ENCODE measurements around the gene MEIS1. TPM values are rescaled to one million over a fixed set of nuclear protein-coding genes. Genes with fewer than 3 reads are reported as not detected.

Gene MEIS1
- polyA plus RNA-seq, 4 donors: 1.1 to 15.0 (median 5.6) TPM

DNA sequence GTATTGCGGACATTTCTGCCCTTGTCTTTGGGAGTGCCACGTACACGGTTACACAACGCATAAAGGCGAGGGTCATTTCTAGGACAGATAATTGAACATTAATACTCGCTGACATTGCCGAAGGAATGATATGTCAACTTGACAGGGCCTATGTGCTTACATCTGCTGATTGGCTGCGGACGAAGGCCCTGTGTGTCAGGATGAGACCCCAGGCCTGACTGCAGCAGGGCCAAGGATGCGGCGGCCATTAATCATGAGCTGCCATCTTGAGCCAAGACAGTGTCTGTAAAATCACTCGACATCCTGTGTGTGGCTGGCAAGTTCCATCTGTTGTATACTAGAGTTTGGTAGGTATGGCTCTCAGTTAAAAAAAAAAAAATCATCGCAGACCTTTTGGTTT lies 96.6 kb downstream of the MEIS1 start:
- FAIRE-seq: no peak
- 92 to 96% (median 94%) methylated on average over 13 of the region's 13 CpGs for WGBS, 3 donors
- Histone ChIP-seq H3K4me1 (ENCODE audit: control insufficient read depth in 3 of 3, insufficient read depth in 2 of 3, low read depth in 1 of 3, low read length in 2 of 3) (peaks cover 0 to 3% (median 0%) of the 10 kb centered on the region in 3 donors), H3K9me3 (ENCODE audit: control insufficient read depth in 2 of 2, insufficient read depth in 1 of 2, low read depth in 1 of 2, low read length in 1 of 2) (no peaks in the 10 kb centered on the region), H3K36me3 (ENCODE audit: control insufficient read depth in 3 of 3, insufficient read depth in 2 of 3, low read depth in 1 of 3, low read length in 3 of 3) (peaks cover 0 to 6% (median 0%) of the 10 kb centered on the region in 3 donors), H3K4me3 (ENCODE audit: low read depth in 1 of 3, low read length in 3 of 3) (no peak overlapping the region), H3K27ac (ENCODE audit: low read depth in 1 of 3, low read length in 2 of 3) (no peak overlapping the region), H3K27me3 (ENCODE audit: control insufficient read depth in 3 of 3, insufficient read depth in 3 of 3, low read length in 3 of 3) (no peaks in the 10 kb centered on the region)
- DNase-seq: no peak

DNA sequence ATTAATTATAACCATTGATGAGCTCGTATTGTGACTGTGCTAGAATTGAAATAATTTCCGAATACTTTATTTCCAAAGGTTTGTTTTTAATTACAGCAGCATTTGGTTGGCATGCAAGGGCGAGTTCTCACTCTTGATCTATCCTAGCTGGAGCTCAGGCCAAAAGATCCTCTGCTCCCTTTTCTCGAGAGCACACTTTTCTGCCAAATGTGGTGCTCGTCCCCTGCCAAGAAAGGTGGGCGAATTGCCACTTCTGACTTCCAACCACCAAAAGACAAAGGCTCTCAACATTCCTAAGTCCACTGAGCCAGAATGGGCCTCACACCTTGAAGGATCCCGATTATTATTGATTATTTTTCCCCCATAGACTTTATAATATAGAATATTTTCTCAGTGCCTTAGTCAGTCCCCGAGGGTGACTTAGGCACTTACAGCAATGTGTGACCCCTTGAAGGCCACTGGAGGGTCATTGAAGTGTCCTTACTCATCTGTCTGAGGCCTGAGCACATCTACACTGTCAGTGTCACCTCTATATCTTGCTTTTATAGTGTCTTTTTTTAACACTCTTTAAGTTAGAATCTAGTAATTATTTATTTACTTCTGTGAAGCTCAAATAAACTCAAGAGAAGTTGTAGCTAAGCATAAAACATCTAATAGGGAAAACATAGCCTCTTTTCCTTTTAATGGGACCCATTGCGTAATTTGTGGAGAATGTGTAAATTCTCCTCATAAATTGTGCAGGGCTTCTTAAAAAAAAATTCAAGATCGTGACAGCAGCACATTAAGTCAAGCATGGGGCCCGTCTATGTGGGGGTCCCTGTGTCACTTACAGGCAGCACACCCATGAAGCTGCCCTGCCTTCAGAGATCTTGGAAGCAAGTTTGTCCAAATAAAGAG lies 98.3 kb downstream of the MEIS1 start:
- no peaks in the 10 kb centered on the region for H3K9me3 ChIP-seq (ENCODE audit: control insufficient read depth in 2 of 2, insufficient read depth in 1 of 2, low read depth in 1 of 2, low read length in 1 of 2)
- no peak for FAIRE-seq
- H3K4me1 ChIP-seq (ENCODE audit: control insufficient read depth in 3 of 3, insufficient read depth in 2 of 3, low read depth in 1 of 3, low read length in 2 of 3): no peaks in the 10 kb centered on the region
- DNase-seq: no peak
- no peak overlapping the region for H3K27ac ChIP-seq (ENCODE audit: low read depth in 1 of 3, low read length in 2 of 3)
- H3K27me3 ChIP-seq (ENCODE audit: control insufficient read depth in 3 of 3, insufficient read depth in 3 of 3, low read length in 3 of 3): no peaks in the 10 kb centered on the region
- H3K36me3 ChIP-seq (ENCODE audit: control insufficient read depth in 3 of 3, insufficient read depth in 2 of 3, low read depth in 1 of 3, low read length in 3 of 3): peaks cover 0 to 6% (median 0%) of the 10 kb centered on the region in 3 donors
- no peak overlapping the region for H3K4me3 ChIP-seq (ENCODE audit: low read depth in 1 of 3, low read length in 3 of 3)
- WGBS, 3 donors: 68 to 77% (median 74%) methylated on average over 11 of the region's 11 CpGs

DNA sequence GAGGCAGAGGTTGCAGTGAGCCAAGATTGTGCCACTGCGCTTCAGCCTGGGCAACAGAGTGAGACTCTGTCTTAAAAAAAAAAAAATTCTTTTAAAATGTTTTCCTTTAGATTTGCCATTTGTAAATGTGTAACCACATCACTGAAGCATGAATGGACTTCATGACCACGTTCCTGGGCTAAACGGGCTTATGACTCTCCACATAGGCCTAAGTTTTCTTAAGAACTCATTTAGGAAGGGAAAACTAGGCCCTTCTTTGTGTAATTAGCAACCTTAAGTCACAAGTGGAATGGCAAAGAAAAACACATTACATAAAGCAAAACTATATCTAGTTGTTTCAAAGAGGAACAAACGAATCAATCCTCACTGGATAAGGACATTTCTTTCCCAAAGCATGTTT lies 99.5 kb downstream of the MEIS1 start:
- no peak for FAIRE-seq
- Histone ChIP-seq H3K36me3 (ENCODE audit: control insufficient read depth in 3 of 3, insufficient read depth in 2 of 3, low read depth in 1 of 3, low read length in 3 of 3) (peaks cover 0 to 3% (median 0%) of the 10 kb centered on the region in 3 donors), H3K4me1 (ENCODE audit: control insufficient read depth in 3 of 3, insufficient read depth in 2 of 3, low read depth in 1 of 3, low read length in 2 of 3) (no peaks in the 10 kb centered on the region), H3K27ac (ENCODE audit: low read depth in 1 of 3, low read length in 2 of 3) (no peak overlapping the region), H3K9me3 (ENCODE audit: control insufficient read depth in 2 of 2, insufficient read depth in 1 of 2, low read depth in 1 of 2, low read length in 1 of 2) (no peaks in the 10 kb centered on the region), H3K27me3 (ENCODE audit: control insufficient read depth in 3 of 3, insufficient read depth in 3 of 3, low read length in 3 of 3) (no peaks in the 10 kb centered on the region), H3K4me3 (ENCODE audit: low read depth in 1 of 3, low read length in 3 of 3) (no peak overlapping the region)
- 64 to 81% (median 79%) methylated on average over 4 of the region's 4 CpGs for WGBS, 3 donors
- no peak for DNase-seq

DNA sequence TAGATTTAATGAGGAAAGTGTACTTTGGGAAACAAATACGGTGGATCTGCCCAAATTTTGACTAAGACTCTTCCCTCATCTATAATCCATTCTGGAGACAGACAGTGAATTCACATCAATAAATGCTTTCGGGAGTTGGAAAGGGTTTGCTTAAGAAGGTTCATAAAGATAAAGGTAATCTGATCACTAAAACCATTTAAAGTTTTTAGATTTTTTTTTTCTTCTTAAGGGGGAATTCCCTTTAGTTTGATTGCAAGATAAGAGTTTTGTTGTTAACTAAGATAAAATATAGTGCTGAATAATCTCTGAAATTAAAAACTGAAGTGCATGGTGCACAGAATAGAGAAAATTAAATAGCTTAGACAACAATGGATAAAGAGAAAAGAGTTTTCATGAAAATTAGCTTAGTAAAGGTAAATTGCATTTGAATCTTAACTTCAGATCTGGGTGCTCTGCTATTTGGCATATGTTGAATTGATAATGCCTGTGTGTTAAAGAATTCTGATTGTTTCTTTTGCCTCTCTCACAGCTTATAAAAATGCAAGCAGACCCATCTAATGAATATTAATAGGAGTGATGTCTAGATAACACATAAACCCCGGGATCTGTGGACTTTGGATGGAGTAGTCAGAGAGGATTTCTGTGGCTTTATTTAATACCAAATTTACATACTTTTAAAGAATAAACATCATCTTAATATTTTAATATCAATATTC lies 100.8 kb downstream of the MEIS1 start:
- Histone ChIP-seq H3K36me3 (ENCODE audit: control insufficient read depth in 3 of 3, insufficient read depth in 2 of 3, low read depth in 1 of 3, low read length in 3 of 3) (peaks cover 0 to 3% (median 0%) of the 10 kb centered on the region in 3 donors), H3K27ac (ENCODE audit: low read depth in 1 of 3, low read length in 2 of 3) (no peak overlapping the region), H3K27me3 (ENCODE audit: control insufficient read depth in 3 of 3, insufficient read depth in 3 of 3, low read length in 3 of 3) (no peaks in the 10 kb centered on the region), H3K4me1 (ENCODE audit: control insufficient read depth in 3 of 3, insufficient read depth in 2 of 3, low read depth in 1 of 3, low read length in 2 of 3) (no peaks in the 10 kb centered on the region), H3K4me3 (ENCODE audit: low read depth in 1 of 3, low read length in 3 of 3) (no peak overlapping the region), H3K9me3 (ENCODE audit: control insufficient read depth in 2 of 2, insufficient read depth in 1 of 2, low read depth in 1 of 2, low read length in 1 of 2) (no peaks in the 10 kb centered on the region)
- FAIRE-seq: no peak
- no peak for DNase-seq
- WGBS, 3 donors: 26 to 48% (median 31%) methylated on average over 3 of the region's 3 CpGs

DNA sequence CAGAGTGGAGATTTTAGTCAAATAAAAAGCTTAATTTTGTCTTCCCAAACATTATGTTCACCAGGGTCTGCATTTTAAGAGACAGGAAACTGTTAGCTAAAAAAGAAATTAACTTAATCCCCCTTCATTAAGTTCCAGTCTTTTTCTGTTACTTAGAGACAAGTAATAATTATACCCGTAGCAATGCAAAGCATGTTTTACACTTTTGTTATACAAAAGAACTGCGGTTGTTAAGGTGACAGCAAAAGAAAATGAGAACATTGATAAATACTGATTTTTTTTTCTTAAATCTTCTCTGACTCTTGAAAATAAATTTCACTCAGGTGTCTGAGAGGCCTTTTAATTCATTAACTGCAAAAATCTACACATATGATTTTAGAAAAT lies 101.4 kb downstream of the MEIS1 start:
- H3K27ac ChIP-seq (ENCODE audit: low read depth in 1 of 3, low read length in 2 of 3): no peak overlapping the region
- no peak for DNase-seq
- H3K4me3 ChIP-seq (ENCODE audit: low read depth in 1 of 3, low read length in 3 of 3): no peak overlapping the region
- FAIRE-seq: peak; percentile 47
- no peaks in the 10 kb centered on the region for H3K4me1 ChIP-seq (ENCODE audit: control insufficient read depth in 3 of 3, insufficient read depth in 2 of 3, low read depth in 1 of 3, low read length in 2 of 3)
- H3K36me3 ChIP-seq (ENCODE audit: control insufficient read depth in 3 of 3, insufficient read depth in 2 of 3, low read depth in 1 of 3, low read length in 3 of 3): peaks cover 0 to 3% (median 0%) of the 10 kb centered on the region in 3 donors
- H3K27me3 ChIP-seq (ENCODE audit: control insufficient read depth in 3 of 3, insufficient read depth in 3 of 3, low read length in 3 of 3): no peaks in the 10 kb centered on the region
- WGBS, 3 donors: 81 to 83% (median 82%) methylated on average over 2 of the region's 2 CpGs
- H3K9me3 ChIP-seq (ENCODE audit: control insufficient read depth in 2 of 2, insufficient read depth in 1 of 2, low read depth in 1 of 2, low read length in 1 of 2): no peaks in the 10 kb centered on the region

DNA sequence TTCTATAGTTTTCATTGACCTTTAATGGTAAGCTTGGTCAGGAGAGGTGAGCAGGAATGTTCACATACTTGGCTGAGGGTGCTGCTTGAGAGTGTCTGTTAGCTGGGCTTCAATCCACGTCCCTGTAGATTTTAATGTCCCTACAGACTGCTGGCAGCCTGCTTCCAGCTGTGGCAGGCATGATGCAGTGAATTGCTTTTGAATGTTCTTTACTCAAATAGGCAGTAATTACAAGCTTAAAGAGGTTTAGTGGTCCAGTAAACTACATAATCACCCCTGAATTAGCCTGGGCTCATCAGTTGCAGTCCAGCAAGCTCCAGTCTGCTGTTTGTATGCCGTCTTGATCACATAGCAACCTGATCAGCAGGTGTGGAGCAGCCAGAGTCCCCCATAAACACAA lies 102.1 kb downstream of the MEIS1 start:
- DNase-seq: no peak

DNA sequence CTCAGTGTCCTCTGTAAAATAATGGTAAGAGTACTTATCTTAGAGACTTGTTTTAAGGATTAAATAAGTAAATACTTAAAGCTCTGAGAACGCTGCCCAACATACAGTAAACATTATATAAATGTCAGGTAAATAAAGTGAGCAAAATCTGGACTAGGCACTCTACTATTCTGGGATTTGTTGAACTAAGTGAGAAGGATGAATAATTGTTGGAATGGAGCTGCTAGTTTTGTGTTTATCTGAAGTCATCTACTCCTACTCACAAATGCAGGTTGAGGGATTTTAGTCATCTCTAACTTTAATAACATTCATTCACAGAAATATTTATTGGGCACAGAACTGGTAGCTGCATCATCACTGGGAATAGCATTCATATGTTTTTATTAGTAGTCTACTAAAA lies 103.4 kb downstream of the MEIS1 start:
- no peak for DNase-seq

More for the DNA sequence above, 102.1 kb downstream of the MEIS1 start:
- WGBS, 3 donors: 42 to 70% (median 50%) methylated on average over 2 of the region's 2 CpGs
- Histone ChIP-seq H3K27ac (ENCODE audit: low read depth in 1 of 3, low read length in 2 of 3) (no peak overlapping the region), H3K9me3 (ENCODE audit: control insufficient read depth in 2 of 2, insufficient read depth in 1 of 2, low read depth in 1 of 2, low read length in 1 of 2) (no peaks in the 10 kb centered on the region), H3K4me1 (ENCODE audit: control insufficient read depth in 3 of 3, insufficient read depth in 2 of 3, low read depth in 1 of 3, low read length in 2 of 3) (no peaks in the 10 kb centered on the region), H3K27me3 (ENCODE audit: control insufficient read depth in 3 of 3, insufficient read depth in 3 of 3, low read length in 3 of 3) (no peaks in the 10 kb centered on the region), H3K36me3 (ENCODE audit: control insufficient read depth in 3 of 3, insufficient read depth in 2 of 3, low read depth in 1 of 3, low read length in 3 of 3) (no peaks in the 10 kb centered on the region), H3K4me3 (ENCODE audit: low read depth in 1 of 3, low read length in 3 of 3) (no peak overlapping the region)
- no peak for FAIRE-seq

DNA sequence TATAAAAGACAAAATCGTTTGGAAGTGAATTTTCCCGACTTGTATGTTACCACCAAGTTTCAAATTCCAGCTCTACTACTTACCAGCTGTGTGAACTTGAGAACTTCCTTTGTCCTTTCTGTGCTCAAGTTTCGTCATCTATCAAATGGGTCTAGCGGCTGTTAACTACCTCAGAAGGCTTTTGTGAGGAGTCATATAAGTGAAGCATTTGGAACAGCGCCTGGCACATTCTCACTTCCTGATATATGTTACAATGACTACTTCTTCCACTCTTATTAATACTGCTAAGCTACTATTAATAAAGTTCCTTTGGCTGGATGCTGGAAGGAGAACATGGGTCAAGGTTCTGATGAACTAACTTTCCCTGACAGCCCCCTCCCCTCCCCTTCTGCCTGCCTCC lies 104.5 kb downstream of the MEIS1 start:
- 61 to 68% (median 64%) methylated on average over 5 of the region's 5 CpGs for WGBS, 3 donors
- Histone ChIP-seq H3K27ac (ENCODE audit: low read depth in 1 of 3, low read length in 2 of 3) (no peak overlapping the region), H3K36me3 (ENCODE audit: control insufficient read depth in 3 of 3, insufficient read depth in 2 of 3, low read depth in 1 of 3, low read length in 3 of 3) (no peaks in the 10 kb centered on the region)

More for the DNA sequence above, 103.4 kb downstream of the MEIS1 start:
- FAIRE-seq: no peak
- no peak overlapping the region for H3K27ac ChIP-seq (ENCODE audit: low read depth in 1 of 3, low read length in 2 of 3)
- H3K27me3 ChIP-seq (ENCODE audit: control insufficient read depth in 3 of 3, insufficient read depth in 3 of 3, low read length in 3 of 3): no peaks in the 10 kb centered on the region
- no peaks in the 10 kb centered on the region for H3K9me3 ChIP-seq (ENCODE audit: control insufficient read depth in 2 of 2, insufficient read depth in 1 of 2, low read depth in 1 of 2, low read length in 1 of 2)
- H3K36me3 ChIP-seq (ENCODE audit: control insufficient read depth in 3 of 3, insufficient read depth in 2 of 3, low read depth in 1 of 3, low read length in 3 of 3): no peaks in the 10 kb centered on the region
- 38 to 60% (median 47%) methylated on average over 1 of the region's 1 CpG for WGBS, 3 donors
- no peaks in the 10 kb centered on the region for H3K4me1 ChIP-seq (ENCODE audit: control insufficient read depth in 3 of 3, insufficient read depth in 2 of 3, low read depth in 1 of 3, low read length in 2 of 3)
- H3K4me3 ChIP-seq (ENCODE audit: low read depth in 1 of 3, low read length in 3 of 3): no peak overlapping the region

More for the DNA sequence above, 104.5 kb downstream of the MEIS1 start:
- DNase-seq: no peak
- H3K4me1 ChIP-seq (ENCODE audit: control insufficient read depth in 3 of 3, insufficient read depth in 2 of 3, low read depth in 1 of 3, low read length in 2 of 3): peaks cover 0 to 7% (median 0%) of the 10 kb centered on the region in 3 donors
- FAIRE-seq: no peak
- no peak overlapping the region for H3K4me3 ChIP-seq (ENCODE audit: low read depth in 1 of 3, low read length in 3 of 3)
- H3K27me3 ChIP-seq (ENCODE audit: control insufficient read depth in 3 of 3, insufficient read depth in 3 of 3, low read length in 3 of 3): no peaks in the 10 kb centered on the region
- H3K9me3 ChIP-seq (ENCODE audit: control insufficient read depth in 2 of 2, insufficient read depth in 1 of 2, low read depth in 1 of 2, low read length in 1 of 2): no peaks in the 10 kb centered on the region
